H1 (cell line): Measurements from ENCODE around the gene TMEM250. TPM values are rescaled to one million over a fixed set of nuclear protein-coding genes. Genes with fewer than 3 reads are reported as not detected.

Experiments used
- CHD7 ChIP-seq: fragments of 300-600 bp; sonication (generic); IDR thresholded peaks from 2 replicates; pipeline ENCODE4 v1.7.1; 2012; ENCODE audit warnings: low read length, moderate library complexity, mild to moderate bottlenecking, inconsistent platforms; ENCODE audit not compliant: insufficient replicate concordance
- polyA plus RNA-seq, 7 experiments: library from polyadenylated mRNA; depleted of rRNA in 3 of 7; stranded (reverse) in 5 of 7; unstranded in 2 of 7; fragments of >200 nt in 5 of 7; fragments of 200-250 nt in 2 of 7; gene quantifications; 1 replicate in 5 of 7; 2 replicates in 1 of 7; 4 replicates in 1 of 7; pipeline versions ENCODE4 v1.2.1 to v1.2.3, GENCODE V29; 2011 to 2013; ENCODE audit warnings: missing spikeins in 2 of 7, mixed read lengths in 2 of 7
- total RNA-seq: library from RNA; stranded (reverse); fragmentation: NEBNext Ultra II Directional; extraction: Animal tissue kit (Norgen Biotek cat#: 25700); gene quantifications from 2 replicates; pipeline ENCODE4 v1.2.1, GENCODE V29; 2021

Gene TMEM250
- total and polyA plus RNA-seq, 2 of the 8 experiments (the other 6 are each of a cell fraction or from before 2014, with no cell fraction given) = 22.3 to 34.9 TPM

- no peak for TF ChIP-seq CHD7
These were observed 14.2 kb downstream of the TMEM250 start (continued) for GRCh38 chr9:136104488-136104800.
